GM18870 (cell line): ENCODE measurements around the gene NRG3.

Experiments
- ATAC-seq: cut with Tn5 transposase; IDR thresholded peaks from one replicate; pipeline ENCODE4 v1.9.1; 2021; ENCODE audit warnings: moderate library complexity; ENCODE audit not compliant: unreplicated experiment

The NRG3 gene

DNA sequence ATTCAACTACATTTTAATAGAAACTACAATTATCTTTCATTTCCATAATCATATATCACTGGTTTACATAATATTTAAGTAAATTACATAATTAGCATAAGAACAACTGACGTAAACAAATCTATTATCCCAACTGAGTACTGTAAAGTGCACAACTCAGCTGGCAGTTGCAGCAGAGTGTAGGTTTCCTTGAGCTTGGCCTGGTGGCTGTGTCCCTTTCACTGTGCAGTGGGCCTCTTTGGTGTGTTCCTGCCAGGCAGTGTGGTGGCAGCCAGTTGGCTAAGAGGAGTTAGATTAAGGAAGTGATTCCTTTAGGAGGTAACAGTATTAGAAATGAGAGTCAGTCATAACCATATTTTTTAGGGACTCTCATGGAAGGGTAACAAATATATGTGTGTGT, 7.0 kb downstream of the NRG3 start:
- ATAC-seq, result no peak

GRCh38 chr10:81884856-81885255, 9.9 kb downstream of the NRG3 start:
- ATAC-seq, result no peak

- ATAC-seq, result no peak
Measured at GRCh38 chr10:81885491-81885890, 10.5 kb downstream of the NRG3 start.

DNA sequence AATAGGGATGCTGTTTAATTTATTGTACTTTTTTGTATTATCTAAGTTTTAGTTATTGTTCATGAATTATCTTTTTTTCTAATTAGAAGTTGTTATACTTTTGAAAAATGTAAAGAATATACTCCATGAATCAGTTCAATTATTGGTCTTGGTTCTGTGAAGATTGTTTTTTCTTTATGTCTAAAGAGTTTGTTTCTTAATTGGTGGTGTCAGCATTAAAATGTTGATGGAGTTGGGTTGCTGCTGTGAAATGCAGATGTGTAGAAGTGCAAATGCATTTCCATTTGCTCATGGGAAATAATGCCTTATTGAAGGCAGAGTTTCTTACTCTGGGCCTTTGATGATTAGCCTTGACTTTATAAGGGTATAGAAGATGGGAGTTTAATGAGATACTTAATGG, 11.9 kb downstream of the NRG3 start:
- no peak for ATAC-seq

GRCh38 chr10:81889181-81889769, 14.3 kb downstream of the NRG3 start:
- ATAC-seq, result no peak

GRCh38 chr10:81894616-81895015, 19.6 kb downstream of the NRG3 start:
- ATAC-seq, result no peak

DNA sequence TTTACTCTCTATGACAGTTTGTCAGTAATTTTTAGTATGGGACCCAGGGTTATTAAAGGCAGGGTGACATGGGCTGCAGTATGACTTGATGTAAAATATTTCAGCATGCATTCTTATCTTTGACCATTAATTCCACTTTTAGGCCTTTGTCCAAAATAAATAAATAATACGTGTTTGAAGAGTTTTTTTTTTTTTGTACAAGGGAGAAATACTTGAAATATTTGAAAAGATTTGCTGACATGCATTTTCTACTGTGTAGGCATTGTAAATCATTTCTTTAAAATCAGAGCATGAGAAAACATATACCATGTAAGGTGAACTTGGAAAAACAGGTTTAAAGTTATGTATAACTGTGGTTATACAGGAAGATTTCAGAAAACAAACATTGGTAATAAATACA, 23.5 kb downstream of the NRG3 start:
- ATAC-seq, result no peak

- no peak for ATAC-seq
Measured at GRCh38 chr10:81900989-81901388, 26.0 kb downstream of the NRG3 start.

DNA sequence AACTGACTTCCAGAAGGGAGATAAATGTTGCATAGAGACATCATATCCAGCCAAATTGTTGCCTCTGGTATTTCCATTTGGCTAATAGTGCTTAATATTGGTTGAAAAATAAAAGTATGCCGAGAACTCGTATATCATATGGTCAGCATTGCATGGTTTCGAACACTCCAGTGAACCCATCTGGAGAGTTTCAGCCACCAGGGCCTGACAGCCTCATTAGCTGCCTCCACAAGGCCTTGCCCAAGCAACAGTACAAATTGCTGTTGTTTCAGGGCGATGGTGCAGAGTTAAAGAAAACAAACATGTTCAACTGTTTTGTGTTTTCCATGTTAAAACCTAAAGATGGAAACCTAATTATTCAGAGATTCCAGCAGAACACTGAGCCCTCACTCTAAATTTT, 28.5 kb downstream of the NRG3 start:
- ATAC-seq, result no peak

DNA sequence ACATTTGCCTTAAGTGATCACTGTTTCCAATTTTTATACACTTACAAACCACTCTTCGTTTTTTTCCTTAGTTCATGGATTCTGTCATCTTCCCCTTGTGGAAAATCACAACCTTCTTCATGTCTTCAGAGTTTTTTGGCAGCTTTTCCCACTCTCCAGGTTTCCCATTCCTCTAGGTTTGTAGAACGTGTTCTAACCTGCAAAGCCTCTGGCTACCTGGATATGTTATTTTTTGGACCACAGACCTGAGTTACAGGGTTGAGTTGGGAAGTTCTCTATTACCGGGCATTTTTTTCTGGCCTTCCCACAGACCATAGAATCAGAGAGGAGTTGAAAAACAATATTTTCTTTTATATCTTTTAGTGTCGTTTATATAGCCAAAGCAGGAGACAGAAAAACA, 30.2 kb downstream of the NRG3 start:
- ATAC-seq, result no peak

DNA sequence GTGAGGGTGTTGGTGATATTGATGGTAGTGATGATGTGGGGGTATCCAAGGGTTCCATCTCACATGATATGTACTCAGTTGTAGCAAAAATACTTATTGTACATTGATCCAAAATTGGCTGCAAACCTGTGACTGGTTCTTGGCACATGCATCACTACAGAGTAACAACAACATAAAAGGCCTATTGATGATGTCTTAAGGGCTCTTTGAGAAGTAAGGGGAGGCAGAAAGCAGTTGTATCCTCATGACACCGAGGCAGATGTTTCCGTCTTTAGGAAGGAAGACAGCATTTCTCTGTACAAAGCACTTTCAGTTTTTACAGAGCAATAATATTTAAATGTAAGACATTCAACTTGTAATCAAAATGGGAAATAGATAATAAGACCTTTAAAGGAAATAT, 34.5 kb downstream of the NRG3 start:
- no peak for ATAC-seq

GRCh38 chr10:81911328-81911727, 36.3 kb downstream of the NRG3 start:
- ATAC-seq, result no peak

DNA sequence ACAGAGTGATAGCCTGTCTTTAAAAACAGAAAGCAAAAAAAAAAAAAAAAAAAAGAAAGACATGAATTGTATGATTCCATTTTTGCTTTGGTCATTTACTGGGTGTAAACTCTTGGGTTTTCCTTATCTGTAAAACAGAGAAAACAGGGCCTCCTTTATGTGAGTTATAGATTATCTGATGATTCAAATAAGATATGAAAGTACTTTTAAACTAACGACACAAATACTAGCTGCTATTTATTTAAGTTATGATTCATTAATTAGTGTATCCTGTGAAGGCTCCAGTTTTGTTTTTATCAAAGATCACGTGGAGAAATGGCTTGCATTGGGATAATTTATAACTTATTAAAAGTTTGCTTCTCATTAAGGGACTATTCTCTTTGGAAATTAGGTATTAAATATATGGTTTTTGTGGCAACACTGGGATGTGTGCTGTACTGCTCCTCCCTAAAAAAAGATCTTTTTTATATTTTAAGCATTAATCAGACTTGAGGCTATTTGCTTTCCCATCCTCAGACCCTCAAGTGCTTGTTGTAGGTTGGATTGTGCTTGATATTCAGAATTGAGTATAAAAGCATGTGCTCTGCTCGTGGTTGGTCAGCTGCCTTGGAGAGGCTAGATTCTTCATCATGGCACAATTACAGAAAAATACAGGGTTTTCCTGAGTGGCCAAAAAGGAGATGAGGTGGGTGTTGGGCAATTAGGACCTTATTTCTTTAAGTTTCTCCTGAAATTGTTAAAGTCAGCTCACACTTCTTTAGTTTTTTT, 39.9 kb downstream of the NRG3 start:
- ATAC-seq, result no peak

- ATAC-seq, result no peak
Measured at GRCh38 chr10:81915504-81915897, 40.5 kb downstream of the NRG3 start.

GRCh38 chr10:81917666-81918065, 42.7 kb downstream of the NRG3 start:
- no peak for ATAC-seq

DNA sequence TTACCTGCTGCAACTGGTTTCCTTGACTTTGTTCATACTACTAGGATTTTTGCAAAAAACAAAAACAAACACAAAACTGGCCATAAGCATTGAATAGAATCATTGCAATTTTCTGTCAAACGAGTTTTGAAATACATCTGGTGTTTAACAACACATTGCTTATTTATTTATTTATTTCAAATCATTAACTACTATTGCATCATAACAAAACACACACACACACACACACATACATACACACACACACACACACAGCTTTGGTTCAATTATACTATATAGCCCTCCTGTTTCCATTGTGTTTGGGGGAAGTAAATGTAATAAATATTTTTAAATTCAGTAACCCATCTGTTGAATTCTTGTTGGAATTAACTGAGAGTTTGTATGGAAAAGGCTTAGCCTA, 43.8 kb downstream of the NRG3 start:
- no peak for ATAC-seq

DNA sequence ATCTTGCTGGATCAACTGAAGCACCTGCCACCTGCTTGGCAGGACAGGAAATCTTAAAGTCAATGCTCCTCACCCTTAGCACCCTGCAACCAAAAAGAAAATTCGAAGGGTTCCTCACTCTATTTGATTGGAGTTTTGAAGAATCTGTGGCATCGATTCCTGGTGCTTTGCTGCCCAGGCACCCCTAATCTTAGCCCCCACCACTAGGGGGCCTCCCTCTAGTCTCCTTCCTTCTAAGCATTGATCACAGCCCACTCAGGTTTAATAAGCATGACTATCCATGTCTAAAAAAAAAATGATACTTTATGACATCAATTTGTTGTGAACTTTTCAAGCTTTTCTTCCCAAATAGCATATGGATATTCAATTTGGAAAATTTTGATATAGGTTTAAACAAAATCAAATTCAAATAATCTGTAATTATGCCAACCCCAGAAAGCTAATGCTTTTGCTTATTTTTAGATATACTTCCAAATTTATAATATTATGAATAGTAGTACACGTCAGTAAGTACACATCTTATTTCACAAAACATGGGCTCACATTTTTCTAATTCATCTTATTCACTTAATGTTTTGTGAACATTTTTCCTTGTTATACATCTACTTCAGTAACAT, 45.3 kb downstream of the NRG3 start:
- no peak for ATAC-seq

GRCh38 chr10:81928119-81928518, 53.1 kb downstream of the NRG3 start:
- ATAC-seq, result no peak

GRCh38 chr10:81943583-81943982, 68.6 kb downstream of the NRG3 start:
- no peak for ATAC-seq

DNA sequence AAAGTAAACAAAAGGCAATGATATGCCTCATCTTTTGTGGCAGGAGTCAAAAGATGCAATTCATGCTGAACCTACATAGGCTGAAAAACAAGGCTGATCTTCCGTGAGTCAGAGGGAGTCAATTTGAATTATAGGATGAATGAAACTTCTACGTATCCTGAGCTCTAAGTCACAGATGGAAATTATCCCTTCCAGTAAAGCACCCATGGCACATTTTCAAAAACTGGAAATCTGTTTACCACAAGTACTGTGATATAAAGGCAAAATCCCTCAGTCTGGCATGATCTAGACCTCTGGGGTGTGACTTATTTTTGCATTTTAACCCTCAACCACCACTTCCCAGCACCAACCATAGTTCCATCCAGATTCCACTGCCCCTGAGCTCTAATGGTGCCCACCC, 69.6 kb downstream of the NRG3 start:
- ATAC-seq, result no peak

DNA sequence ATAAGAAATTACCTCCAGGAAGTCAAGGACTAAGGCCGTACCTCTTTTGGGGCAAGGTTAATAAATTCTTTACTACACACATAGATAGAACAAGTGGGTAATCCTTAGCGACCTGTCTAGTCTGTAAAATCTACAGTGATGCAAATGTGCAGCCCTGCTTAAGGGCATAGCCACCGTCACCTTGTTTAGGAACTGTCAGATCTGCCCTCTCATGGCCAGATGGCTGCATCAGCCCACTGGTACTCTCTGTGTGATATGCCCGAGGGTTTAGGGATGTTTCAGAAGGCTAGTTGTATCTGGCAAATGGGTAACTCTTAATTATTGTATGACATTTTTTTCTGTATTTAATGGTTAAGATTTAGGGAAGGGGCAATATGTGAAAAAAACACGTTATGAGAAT, 74.3 kb downstream of the NRG3 start:
- ATAC-seq, result no peak

GRCh38 chr10:81950358-81950757, 75.4 kb downstream of the NRG3 start:
- ATAC-seq, result no peak
